ENCODE measurements around the gene BSG. TPM values are rescaled to one million over a fixed set of nuclear protein-coding genes. Genes with fewer than 3 reads are reported as not detected.

BSG gene
- total RNA-seq, 1 donor from 2014 or later: 291 TPM

DNA sequence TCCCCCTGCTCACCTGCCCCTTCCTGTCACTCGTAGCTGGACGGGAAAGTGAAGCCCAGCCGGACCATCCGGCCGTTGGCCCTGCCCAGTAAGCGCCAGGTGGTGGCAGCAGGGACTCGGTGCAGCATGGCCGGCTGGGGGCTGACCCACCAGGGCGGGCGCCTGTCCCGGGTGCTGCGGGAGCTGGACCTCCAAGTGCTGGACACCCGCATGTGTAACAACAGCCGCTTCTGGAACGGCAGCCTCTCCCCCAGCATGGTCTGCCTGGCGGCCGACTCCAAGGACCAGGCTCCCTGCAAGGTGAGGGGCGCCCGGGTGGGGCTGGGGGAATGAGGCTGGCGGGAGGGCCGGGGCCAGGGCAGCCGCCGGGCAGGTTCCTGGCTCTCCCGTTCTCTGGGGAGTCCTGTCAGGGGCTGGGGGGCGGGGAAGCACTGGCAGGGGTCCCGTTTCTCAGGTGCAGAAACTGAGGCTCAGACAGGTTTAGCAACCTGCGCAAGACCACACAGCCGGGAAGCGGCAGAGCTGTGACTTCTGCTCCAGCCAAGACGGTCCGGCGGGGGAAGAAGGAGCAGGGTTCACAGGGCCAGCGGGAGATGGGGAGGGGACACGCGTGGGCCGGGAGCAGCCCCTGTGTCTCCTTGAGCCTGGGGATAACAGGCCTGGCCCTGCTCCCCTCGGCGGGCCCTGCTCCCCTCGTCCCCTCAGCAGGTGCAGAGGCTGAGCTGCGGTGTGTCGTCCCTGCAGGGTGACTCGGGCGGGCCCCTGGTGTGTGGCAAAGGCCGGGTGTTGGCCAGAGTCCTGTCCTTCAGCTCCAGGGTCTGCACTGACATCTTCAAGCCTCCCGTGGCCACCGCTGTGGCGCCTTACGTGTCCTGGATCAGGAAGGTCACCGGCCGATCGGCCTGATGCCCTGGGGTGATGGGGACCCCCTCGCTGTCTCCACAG is 23.2 kb upstream of the BSG start:
- H3K4me1 Mint-ChIP-seq: peaks cover 10% of the 10 kb centered on the region
- no peaks in the 10 kb centered on the region for H3K27me3 Mint-ChIP-seq
- DNase-seq: no peak
- peaks cover 7% of the 10 kb centered on the region for H3K36me3 Mint-ChIP-seq (ENCODE audit: low read depth)
- H3K27ac Mint-ChIP-seq: no peak overlapping the region
- no peak overlapping the region for H3K4me3 Mint-ChIP-seq
- H3K9me3 Mint-ChIP-seq: no peaks in the 10 kb centered on the region
- intact Hi-C loops (cut with micrococcal nuclease): no loop called here

DNA sequence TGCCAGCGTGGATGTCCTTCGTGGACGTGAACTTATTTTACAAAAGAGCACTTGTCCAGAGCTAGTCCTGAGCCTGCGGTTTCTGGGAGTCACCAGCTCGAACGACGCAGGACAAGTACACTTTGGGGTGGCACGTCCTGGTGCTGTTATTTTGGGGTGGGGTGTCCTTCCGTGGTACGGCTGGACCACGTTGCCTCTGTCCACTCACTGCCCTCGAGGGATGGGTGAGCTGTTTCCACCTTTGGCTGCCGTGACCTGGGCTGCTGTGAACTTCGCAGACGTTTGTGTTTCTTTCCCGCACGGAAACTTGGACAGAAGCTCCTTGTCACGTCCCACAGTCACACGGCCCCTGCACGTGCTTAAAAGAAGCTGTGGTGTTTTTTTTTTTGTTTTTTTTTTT is 17.6 kb upstream of the BSG start:
- DNase-seq: no peak
- H3K36me3 Mint-ChIP-seq (ENCODE audit: low read depth): no peaks in the 10 kb centered on the region
- H3K4me1 Mint-ChIP-seq: peaks cover 2% of the 10 kb centered on the region
- no peak overlapping the region for H3K4me3 Mint-ChIP-seq
- H3K9me3 Mint-ChIP-seq: no peaks in the 10 kb centered on the region
- H3K27me3 Mint-ChIP-seq: no peaks in the 10 kb centered on the region
- H3K27ac Mint-ChIP-seq: no peak overlapping the region
- intact Hi-C loops (cut with micrococcal nuclease): no loop called here

DNA sequence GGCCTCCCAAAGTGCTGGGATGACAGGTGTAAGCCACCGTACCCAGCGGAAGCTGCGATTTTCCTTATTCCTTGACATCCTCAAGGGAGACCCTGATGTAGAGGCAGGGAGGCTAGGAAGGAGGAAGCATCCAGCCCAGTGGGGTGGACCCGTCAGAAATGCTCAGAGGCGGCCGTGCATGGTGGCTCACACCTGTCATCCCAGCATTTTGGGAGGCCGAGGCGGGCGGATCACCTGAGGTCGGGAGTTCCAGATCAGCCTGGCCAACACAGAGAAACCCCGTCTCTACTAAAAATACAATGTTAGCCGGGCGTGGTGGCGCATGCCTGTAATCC is 17.0 kb upstream of the BSG start:
- Mint-ChIP-seq H3K36me3 (ENCODE audit: low read depth) (no peaks in the 10 kb centered on the region), H3K27me3 (no peaks in the 10 kb centered on the region), H3K4me3 (no peak overlapping the region), H3K9me3 (no peaks in the 10 kb centered on the region), H3K27ac (no peak overlapping the region), H3K4me1 (peaks cover 2% of the 10 kb centered on the region)
- intact Hi-C loops (cut with micrococcal nuclease): no loop called here
- no peak for DNase-seq

DNA sequence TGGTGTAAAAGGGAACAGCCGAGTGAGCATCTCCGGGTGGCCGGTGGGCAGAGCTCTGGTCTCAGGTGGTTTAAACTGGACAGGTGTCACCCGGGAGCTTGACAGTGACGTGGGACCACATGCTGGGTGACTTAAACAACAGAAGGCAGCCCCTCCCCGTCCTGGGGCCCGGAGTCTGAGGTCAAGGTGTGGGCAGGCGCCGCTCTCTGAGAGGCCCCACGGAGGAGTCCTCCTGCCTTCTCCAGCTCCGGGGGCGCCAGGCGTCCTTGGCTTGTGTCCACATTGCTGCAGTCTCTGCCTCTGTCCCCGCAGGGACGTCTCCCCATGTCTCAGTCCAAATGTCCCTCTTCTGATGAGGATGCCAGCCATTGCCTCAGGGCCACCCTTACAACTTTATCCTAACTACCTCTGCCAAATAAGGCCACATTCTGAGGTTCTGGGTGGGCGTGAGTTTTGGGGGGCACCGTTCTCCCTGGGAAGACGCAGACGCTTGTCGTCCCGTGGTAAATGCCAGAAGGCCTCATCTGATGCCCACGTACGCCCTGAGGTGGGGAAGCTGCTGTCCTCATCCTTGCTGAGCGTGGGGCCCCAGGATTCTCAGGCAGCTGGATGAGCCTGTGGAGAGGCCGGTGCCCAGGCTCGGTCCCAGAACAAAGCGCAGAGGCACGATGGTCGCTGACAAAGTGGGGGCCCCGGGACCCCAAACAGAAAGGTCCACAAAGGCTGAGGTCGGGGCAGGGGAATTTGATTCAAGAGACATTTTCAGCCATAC is 15.6 kb upstream of the BSG start:
- no peak overlapping the region for H3K27ac Mint-ChIP-seq
- intact Hi-C loops (cut with micrococcal nuclease): no loop called here
- no peaks in the 10 kb centered on the region for H3K9me3 Mint-ChIP-seq
- no peaks in the 10 kb centered on the region for H3K27me3 Mint-ChIP-seq
- no peak for DNase-seq
- H3K4me1 Mint-ChIP-seq: peaks cover 2% of the 10 kb centered on the region
- H3K4me3 Mint-ChIP-seq: no peak overlapping the region
- no peaks in the 10 kb centered on the region for H3K36me3 Mint-ChIP-seq (ENCODE audit: low read depth)

DNA sequence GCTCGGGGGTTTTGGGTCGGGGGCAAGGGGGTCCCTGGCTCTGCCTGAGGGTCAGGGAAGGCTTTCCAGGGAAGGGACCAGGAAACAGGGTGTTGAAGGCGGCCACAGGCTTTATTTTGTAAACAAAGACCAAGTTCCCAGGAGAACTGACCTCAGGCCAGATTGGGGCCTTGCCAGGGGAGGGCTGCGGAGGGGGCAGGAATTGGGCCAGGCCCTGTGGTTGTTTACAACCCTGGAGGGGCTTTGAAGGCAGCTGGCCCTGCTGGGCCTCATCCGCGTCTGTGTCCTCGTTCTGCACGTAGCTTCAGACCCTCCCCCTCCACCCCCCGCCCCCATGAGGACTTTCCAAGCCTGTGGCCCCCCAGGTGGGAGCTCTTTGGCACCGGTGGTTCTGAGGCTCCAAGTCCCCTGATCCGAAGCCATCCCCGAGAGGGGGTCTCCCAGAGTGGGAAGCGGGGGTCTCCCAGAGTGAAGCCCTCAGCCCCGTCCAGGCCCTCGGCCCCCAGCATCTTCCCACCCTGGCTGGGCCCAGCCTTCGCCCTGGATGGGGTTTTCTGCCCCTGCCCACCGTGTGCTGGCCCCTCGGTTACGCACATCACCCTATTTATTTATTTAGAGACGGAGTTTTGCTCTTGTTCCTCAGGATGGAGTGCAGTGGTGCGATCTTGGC is 13.5 kb upstream of the BSG start:
- Mint-ChIP-seq H3K27me3 (no peaks in the 10 kb centered on the region), H3K36me3 (ENCODE audit: low read depth) (no peaks in the 10 kb centered on the region), H3K9me3 (no peaks in the 10 kb centered on the region), H3K27ac (no peak overlapping the region), H3K4me3 (no peak overlapping the region), H3K4me1 (peaks cover 2% of the 10 kb centered on the region)
- no peak for DNase-seq
- intact Hi-C loops (cut with micrococcal nuclease): no loop called here

DNA sequence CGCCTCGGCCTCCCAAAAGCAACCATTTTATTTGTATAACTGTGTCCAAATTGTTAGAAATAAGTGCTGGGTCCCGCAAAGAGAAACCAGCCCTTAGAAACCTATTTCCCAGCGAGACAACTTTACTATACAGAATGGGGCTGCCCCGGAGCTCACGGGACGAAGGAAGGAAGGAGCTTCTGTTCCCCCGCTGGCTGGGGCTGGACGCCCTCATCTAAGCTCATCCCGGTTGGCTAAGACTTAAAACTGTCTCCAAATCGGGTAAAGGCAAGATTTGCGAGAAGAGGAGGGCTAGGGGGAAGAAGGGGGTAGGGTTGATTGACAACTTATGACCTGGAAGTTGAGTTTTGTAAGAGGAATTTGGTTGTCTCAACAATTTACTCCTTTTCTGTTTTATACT is 12.3 kb upstream of the BSG start:
- Mint-ChIP-seq H3K4me1 (peaks cover 2% of the 10 kb centered on the region), H3K9me3 (no peaks in the 10 kb centered on the region), H3K27me3 (no peaks in the 10 kb centered on the region), H3K27ac (no peak overlapping the region), H3K36me3 (ENCODE audit: low read depth) (no peaks in the 10 kb centered on the region), H3K4me3 (no peak overlapping the region)
- DNase-seq: no peak
- intact Hi-C loops (cut with micrococcal nuclease): no loop called here

DNA sequence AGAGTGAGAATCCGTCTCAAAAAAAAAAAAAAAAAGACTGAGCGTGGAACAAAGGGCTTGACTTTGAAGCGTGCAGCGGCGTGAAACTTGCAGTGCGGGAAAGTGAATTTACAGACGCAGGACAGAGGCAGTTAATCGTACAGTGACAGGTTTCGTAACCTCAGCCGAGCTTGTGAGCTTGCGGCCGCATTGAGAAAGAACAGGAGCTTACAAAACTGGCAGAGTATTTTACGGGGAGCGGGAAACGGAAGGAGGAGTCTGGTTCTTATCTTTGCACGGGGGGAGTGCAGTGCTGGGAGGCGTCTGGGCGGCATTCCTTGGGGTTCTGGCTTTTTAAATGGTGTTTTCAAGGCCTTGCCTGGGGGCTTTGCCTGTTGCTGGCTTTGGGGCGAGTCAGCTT is 6.0 kb upstream of the BSG start:
- Mint-ChIP-seq H3K4me1 (peaks cover 12% of the 10 kb centered on the region), H3K4me3 (no peak overlapping the region), H3K27me3 (no peaks in the 10 kb centered on the region), H3K27ac (no peak overlapping the region), H3K36me3 (ENCODE audit: low read depth) (no peaks in the 10 kb centered on the region), H3K9me3 (no peaks in the 10 kb centered on the region)
- intact Hi-C loops (cut with micrococcal nuclease): no loop called here
- DNase-seq: no peak

DNA sequence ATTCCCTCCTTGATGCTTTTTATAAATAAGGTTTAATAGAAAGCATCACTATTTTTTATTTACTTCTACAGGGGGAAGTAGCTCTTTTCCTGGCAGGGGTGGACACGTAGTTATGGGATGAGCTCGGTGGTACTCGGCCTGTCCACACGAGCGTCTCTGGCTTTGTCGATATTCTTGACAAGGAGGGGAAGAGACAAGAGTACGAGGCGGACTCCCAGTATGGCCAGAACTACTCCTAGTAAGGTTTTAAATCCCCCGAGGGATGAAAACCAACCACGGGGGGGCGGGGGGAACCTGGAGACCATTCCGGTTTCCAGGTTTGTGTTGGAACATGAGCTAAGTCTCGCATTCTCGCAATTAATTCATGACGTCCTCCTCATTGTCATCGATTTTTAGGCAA is 5.6 kb upstream of the BSG start:
- H3K4me1 Mint-ChIP-seq: peaks cover 16% of the 10 kb centered on the region
- no peaks in the 10 kb centered on the region for H3K36me3 Mint-ChIP-seq (ENCODE audit: low read depth)
- H3K27me3 Mint-ChIP-seq: no peaks in the 10 kb centered on the region
- DNase-seq: no peak
- no peak overlapping the region for H3K4me3 Mint-ChIP-seq
- H3K27ac Mint-ChIP-seq: no peak overlapping the region
- no peaks in the 10 kb centered on the region for H3K9me3 Mint-ChIP-seq
- intact Hi-C loops (cut with micrococcal nuclease): no loop called here

DNA sequence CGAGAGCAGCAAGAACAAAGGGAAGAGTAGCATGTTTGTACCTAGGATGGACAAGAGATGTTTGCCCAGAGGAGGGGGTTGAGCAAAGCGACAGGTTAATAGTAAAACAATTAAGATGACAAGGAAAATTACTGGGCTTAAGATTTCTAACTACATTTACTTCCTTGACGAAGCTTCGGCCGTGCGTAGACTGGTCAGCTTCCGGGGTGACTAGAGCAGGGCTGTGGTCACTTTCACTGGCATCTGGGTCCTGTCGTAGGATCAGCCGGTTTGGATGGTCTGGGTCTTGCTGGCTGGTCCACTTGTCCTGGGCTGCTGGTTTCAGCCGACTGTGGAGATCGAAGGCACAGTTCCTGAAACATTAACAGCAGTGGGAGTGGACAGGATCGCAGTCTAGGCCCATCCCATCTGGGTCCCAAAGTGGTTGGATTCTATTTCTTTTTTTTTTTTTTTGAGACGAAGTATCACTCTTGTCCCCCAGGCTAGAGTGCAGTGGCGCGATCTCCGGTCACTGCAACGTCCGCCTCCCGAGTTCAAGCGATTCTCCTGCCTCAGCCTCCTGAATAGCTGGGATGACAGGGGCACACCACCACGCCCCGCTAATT is 5.0 kb upstream of the BSG start:
- H3K4me3 Mint-ChIP-seq: no peak overlapping the region
- no peaks in the 10 kb centered on the region for H3K27me3 Mint-ChIP-seq
- H3K27ac Mint-ChIP-seq: no peak overlapping the region
- no peaks in the 10 kb centered on the region for H3K36me3 Mint-ChIP-seq (ENCODE audit: low read depth)
- intact Hi-C loops (cut with micrococcal nuclease): no loop called here
- no peak for DNase-seq
- no peaks in the 10 kb centered on the region for H3K9me3 Mint-ChIP-seq
- peaks cover 17% of the 10 kb centered on the region for H3K4me1 Mint-ChIP-seq

DNA sequence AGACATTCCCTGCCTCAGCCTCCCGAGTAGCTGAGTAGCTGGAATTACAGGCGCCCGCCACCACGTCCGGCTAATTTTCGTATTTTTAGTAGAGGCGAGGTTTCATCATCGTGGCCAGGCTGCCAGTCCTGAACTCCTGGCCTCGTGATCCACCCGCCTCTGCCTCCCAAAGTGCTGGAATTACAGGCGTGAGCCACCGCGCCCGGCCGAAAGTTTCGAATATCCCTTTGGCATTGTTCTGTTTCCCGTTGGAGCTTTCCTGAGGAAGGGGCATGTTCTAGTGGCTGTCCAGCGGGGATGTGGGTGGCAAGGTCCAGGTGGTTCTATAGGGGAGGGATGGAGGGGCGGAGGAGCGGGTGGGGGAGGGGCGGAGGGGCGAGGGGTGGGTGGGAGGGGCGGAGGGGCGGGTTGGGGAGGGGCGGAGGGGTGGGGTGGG is 2.1 kb upstream of the BSG start:
- Mint-ChIP-seq H3K4me1 (peaks cover 28% of the 10 kb centered on the region), H3K27ac (peak overlapping the region; percentile 69), H3K9me3 (no peaks in the 10 kb centered on the region), H3K27me3 (no peaks in the 10 kb centered on the region), H3K36me3 (ENCODE audit: low read depth) (peaks cover 1% of the 10 kb centered on the region), H3K4me3 (peak overlapping the region; percentile 35)
- DNase-seq: peak; percentile 64
- intact Hi-C loops (cut with micrococcal nuclease): no loop called here

DNA sequence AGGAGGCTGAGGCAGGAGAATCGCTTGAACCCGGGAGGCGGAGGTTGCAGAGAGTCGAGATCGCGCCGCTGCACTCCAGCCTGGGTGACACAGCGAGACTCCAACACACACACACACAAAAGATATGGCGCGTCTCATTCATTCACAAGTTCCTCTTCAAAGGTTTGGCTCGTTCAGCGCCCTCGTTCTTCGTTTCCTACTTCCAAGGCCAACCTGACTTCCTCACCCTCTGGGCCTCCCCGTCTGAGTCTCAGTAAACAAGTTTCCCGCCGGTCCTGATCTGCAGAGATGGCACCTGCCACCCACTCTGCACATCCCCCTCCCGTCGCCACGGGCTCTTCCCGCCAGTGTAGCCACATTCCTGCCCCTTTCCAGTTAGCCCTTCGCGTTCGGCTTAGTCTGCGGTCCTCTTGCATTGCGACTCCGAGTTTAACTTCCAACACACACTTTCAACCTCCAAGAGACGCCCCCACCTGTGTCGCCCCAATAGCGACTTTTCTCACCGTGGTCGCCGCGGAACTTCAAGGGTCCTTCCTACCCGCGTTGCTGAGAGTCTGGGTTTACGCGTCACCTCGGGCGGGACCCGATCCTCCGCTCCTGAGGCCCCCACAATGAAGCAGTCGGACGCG is 1.3 kb upstream of the BSG start:
- peak overlapping the region; percentile 95 for H3K27ac Mint-ChIP-seq
- intact Hi-C loops (cut with micrococcal nuclease): no loop called here

DNA sequence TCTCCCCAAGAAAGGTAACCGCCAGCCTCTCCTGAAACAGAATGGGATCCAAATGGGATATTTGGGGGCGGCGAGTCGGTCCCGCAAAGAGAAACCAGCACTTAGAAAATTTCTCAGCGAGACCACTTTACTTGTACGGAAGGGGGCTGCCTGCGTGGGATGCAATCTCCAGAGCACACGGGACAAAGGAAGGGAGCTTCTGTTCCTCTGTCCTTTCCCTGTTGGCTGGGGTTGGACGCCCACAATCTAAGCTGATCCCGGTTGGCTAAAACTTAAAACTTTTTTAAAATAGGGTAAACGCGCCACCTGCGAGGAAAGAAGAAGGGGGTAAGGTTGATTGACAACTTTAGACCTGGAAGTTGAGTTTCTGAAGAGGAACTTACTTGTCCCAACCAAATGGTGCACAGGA is 826 bp upstream of the BSG start:
- H3K27me3 Mint-ChIP-seq: no peaks in the 10 kb centered on the region
- no peaks in the 10 kb centered on the region for H3K9me3 Mint-ChIP-seq
- intact Hi-C loops (cut with micrococcal nuclease): no loop called here

More for the DNA sequence above, 1.3 kb upstream of the BSG start:
- H3K4me1 Mint-ChIP-seq: peaks cover 28% of the 10 kb centered on the region
- no peaks in the 10 kb centered on the region for H3K9me3 Mint-ChIP-seq
- H3K27me3 Mint-ChIP-seq: no peaks in the 10 kb centered on the region
- peak overlapping the region; percentile 82 for H3K4me3 Mint-ChIP-seq
- DNase-seq: peak; percentile 87
- H3K36me3 Mint-ChIP-seq (ENCODE audit: low read depth): peaks cover 1% of the 10 kb centered on the region

More for the DNA sequence above, 826 bp upstream of the BSG start:
- H3K4me3 Mint-ChIP-seq: peak overlapping the region; percentile 82
- peak overlapping the region; percentile 95 for H3K27ac Mint-ChIP-seq
- peaks cover 3% of the 10 kb centered on the region for H3K36me3 Mint-ChIP-seq (ENCODE audit: low read depth)
- peak; percentile 75 for DNase-seq
- H3K4me1 Mint-ChIP-seq: peaks cover 30% of the 10 kb centered on the region

Data from activated CD4-positive, alpha-beta T cell treated with anti-CD3 and anti-CD28 coated beads, Interleukin-2, amount 10 ng/mL, durations not matched to agents 24 days and 14 days (primary cell).